ENCODE data around the gene ALKBH7. TPM values are rescaled to one million over a fixed set of nuclear protein-coding genes. Genes with fewer than 3 reads are reported as not detected.

Gene ALKBH7
- 48.9 and 52.1 TPM in 2 replicates for total RNA-seq

DNA sequence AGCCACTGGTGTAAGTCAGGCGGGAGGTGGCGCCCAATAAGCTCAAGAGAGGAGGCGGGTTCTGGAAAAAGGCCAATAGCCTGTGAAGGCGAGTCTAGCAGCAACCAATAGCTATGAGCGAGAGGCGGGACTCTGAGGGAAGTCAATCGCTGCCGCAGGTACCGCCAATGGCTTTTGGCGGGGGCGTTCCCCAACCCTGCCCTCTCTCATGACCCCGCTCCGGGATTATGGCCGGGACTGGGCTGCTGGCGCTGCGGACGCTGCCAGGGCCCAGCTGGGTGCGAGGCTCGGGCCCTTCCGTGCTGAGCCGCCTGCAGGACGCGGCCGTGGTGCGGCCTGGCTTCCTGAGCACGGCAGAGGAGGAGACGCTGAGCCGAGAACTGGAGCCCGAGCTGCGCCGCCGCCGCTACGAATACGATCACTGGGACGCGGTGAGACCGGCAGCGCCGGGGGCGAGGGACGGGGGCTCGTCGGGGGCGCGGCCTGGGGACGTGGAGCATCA is at the start of gene ALKBH7:
Gene ALKBH7, plus strand, starts transcription at position 201 of the 502 bp plus-strand sequence. Its CDS starts 27 bp downstream, at position 228.
- DNase-seq (ENCODE audit: insufficient read length, low spot score, missing footprints), result peak; percentile 99
- H4K20me1 ChIP-seq (ENCODE audit: insufficient read depth, low read length), result no peaks in the 10 kb centered on the region
- peak within 1 kb of the TSS; percentile 94 for H3K4me3 ChIP-seq (ENCODE audit: insufficient read depth, low read length)
- H3K36me3 ChIP-seq (ENCODE audit: insufficient read depth, low read length), result peaks cover 13% of the 10 kb centered on the region
- H3K9me3 ChIP-seq (ENCODE audit: low read depth, low read length), result no peaks in the 10 kb centered on the region
- H3K27ac ChIP-seq (ENCODE audit: low read depth, low read length), result peak within 1 kb of the TSS; percentile 89
- H3K4me1 ChIP-seq (ENCODE audit: insufficient read depth, low read length), result peaks cover 8% of the 10 kb centered on the region
- H3K79me2 ChIP-seq (ENCODE audit: insufficient read depth, low read length), result no peaks in the 10 kb centered on the region
- peak within 1 kb of the TSS; percentile 94 for H3K4me2 ChIP-seq (ENCODE audit: insufficient read depth, low read length)
- H2AFZ ChIP-seq (ENCODE audit: low read length), result peak within 1 kb of the TSS; percentile 97
- TF ChIP-seq, protein P1, sequence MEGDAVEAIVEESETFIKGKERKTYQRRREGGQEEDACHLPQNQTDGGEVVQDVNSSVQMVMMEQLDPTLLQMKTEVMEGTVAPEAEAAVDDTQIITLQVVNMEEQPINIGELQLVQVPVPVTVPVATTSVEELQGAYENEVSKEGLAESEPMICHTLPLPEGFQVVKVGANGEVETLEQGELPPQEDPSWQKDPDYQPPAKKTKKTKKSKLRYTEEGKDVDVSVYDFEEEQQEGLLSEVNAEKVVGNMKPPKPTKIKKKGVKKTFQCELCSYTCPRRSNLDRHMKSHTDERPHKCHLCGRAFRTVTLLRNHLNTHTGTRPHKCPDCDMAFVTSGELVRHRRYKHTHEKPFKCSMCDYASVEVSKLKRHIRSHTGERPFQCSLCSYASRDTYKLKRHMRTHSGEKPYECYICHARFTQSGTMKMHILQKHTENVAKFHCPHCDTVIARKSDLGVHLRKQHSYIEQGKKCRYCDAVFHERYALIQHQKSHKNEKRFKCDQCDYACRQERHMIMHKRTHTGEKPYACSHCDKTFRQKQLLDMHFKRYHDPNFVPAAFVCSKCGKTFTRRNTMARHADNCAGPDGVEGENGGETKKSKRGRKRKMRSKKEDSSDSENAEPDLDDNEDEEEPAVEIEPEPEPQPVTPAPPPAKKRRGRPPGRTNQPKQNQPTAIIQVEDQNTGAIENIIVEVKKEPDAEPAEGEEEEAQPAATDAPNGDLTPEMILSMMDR (IDR thresholded peaks at IDR 0.05; ENCODE audit: extremely low read depth, low read depth, low read length), result no peak
- H3K27me3 ChIP-seq (ENCODE audit: insufficient read depth, low read length), result no peaks in the 10 kb centered on the region

- no peak overlapping the region for H3K4me3 ChIP-seq (ENCODE audit: insufficient read depth, low read length)
- no peaks in the 10 kb centered on the region for H4K20me1 ChIP-seq (ENCODE audit: insufficient read depth, low read length)
- no peak overlapping the region for H3K4me2 ChIP-seq (ENCODE audit: insufficient read depth, low read length)
- no peaks in the 10 kb centered on the region for H3K36me3 ChIP-seq (ENCODE audit: insufficient read depth, low read length)
- TF ChIP-seq, protein P1 (IDR thresholded peaks at IDR 0.05; ENCODE audit: extremely low read depth, low read depth, low read length), result no peak
- H3K9me3 ChIP-seq (ENCODE audit: low read depth, low read length), result no peaks in the 10 kb centered on the region
- H3K4me1 ChIP-seq (ENCODE audit: insufficient read depth, low read length), result no peaks in the 10 kb centered on the region
- H3K27ac ChIP-seq (ENCODE audit: low read depth, low read length), result no peak overlapping the region
- H3K79me2 ChIP-seq (ENCODE audit: insufficient read depth, low read length), result no peaks in the 10 kb centered on the region
- no peak for DNase-seq (ENCODE audit: insufficient read length, low spot score, missing footprints)
- H3K27me3 ChIP-seq (ENCODE audit: insufficient read depth, low read length), result no peaks in the 10 kb centered on the region
- H2AFZ ChIP-seq (ENCODE audit: low read length), result no peak overlapping the region
These were observed 47.8 kb upstream of the ALKBH7 start for GRCh38 chr19:6324757-6325156.

GRCh38 chr19:6325614-6326013 is 47.0 kb upstream of the ALKBH7 start:
- Histone ChIP-seq H3K9me3 (ENCODE audit: low read depth, low read length) (no peaks in the 10 kb centered on the region), H3K4me3 (ENCODE audit: insufficient read depth, low read length) (no peak overlapping the region), H3K27ac (ENCODE audit: low read depth, low read length) (no peak overlapping the region), H3K4me2 (ENCODE audit: insufficient read depth, low read length) (no peak overlapping the region), H3K27me3 (ENCODE audit: insufficient read depth, low read length) (no peaks in the 10 kb centered on the region), H3K36me3 (ENCODE audit: insufficient read depth, low read length) (no peaks in the 10 kb centered on the region), H3K4me1 (ENCODE audit: insufficient read depth, low read length) (no peaks in the 10 kb centered on the region), H3K79me2 (ENCODE audit: insufficient read depth, low read length) (no peaks in the 10 kb centered on the region), H4K20me1 (ENCODE audit: insufficient read depth, low read length) (no peaks in the 10 kb centered on the region), H2AFZ (ENCODE audit: low read length) (no peak overlapping the region)
- no peak for DNase-seq (ENCODE audit: insufficient read length, low spot score, missing footprints)
- TF ChIP-seq, protein P1 (IDR thresholded peaks at IDR 0.05; ENCODE audit: extremely low read depth, low read depth, low read length), result no peak

DNA sequence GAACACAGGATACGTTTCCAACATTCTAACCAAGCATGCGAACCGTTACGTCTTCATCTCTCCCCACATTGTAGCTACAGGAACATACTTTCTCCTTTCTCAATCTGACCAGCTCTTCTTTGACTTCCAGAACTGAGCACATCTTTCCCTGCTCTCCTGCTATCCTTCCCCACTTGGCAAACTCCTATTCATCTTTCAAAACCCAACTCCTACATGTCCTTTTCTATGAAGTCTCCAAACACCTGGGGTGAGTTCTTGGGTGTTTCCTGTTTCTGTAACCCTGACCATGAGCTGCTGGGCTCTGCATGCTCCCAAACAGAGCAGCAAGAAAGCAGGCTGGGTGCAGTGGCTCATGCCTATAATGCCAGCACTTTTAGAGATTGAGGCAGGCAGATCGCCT is 45.8 kb upstream of the ALKBH7 start:
- Histone ChIP-seq H2AFZ (ENCODE audit: low read length) (no peak overlapping the region), H3K27me3 (ENCODE audit: insufficient read depth, low read length) (no peaks in the 10 kb centered on the region), H3K36me3 (ENCODE audit: insufficient read depth, low read length) (no peaks in the 10 kb centered on the region), H3K27ac (ENCODE audit: low read depth, low read length) (no peak overlapping the region), H3K4me1 (ENCODE audit: insufficient read depth, low read length) (no peaks in the 10 kb centered on the region), H4K20me1 (ENCODE audit: insufficient read depth, low read length) (no peaks in the 10 kb centered on the region), H3K9me3 (ENCODE audit: low read depth, low read length) (no peaks in the 10 kb centered on the region), H3K79me2 (ENCODE audit: insufficient read depth, low read length) (no peaks in the 10 kb centered on the region), H3K4me3 (ENCODE audit: insufficient read depth, low read length) (no peak overlapping the region), H3K4me2 (ENCODE audit: insufficient read depth, low read length) (no peak overlapping the region)
- DNase-seq (ENCODE audit: insufficient read length, low spot score, missing footprints), result no peak
- TF ChIP-seq, protein P1 (IDR thresholded peaks at IDR 0.05; ENCODE audit: extremely low read depth, low read depth, low read length), result no peak

Data from osteoblast (primary cell).